ENCODE measurements around the gene GPC6. TPM values are rescaled to one million over a fixed set of nuclear protein-coding genes. Genes with fewer than 3 reads are reported as not detected.
"Not testable (repeated sequence)": the region's sequence is repeated elsewhere in the genome, so short reads cannot be mapped to it uniquely, and the experiment has no call there.

Gene GPC6
- total and polyA plus RNA-seq, 4 donors = 5.9 to 29.1 (median 18.2) TPM

DNA sequence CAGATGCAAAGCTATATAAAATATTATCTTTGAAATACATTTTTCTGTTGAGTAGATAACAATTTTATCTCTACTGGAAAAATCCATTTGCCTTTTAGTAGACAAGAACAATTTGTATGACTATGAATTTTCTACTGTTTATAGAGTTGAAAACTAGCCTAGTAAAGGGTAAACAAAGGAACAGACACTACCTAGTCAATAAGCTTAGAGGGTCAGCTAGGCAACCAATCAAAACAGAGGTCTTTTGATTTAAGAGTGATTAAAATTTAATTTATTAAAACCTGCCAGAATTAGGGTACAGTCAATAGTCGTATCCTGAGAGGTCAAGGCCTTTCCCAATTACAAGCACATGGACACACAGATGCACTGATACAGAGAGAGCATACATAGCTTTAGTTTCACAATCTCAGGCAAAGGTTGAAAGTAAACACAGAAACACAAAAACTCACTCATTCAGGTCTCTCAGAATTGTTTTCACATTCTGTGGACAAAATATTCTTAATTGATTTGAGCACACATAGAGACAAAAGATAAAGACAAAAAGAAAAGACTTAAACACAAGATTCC, 24.5 kb upstream of the GPC6 start (continued):
- TF ChIP-seq EGR1 (IDR thresholded peaks at IDR 0.05; ENCODE audit: low read depth in 2 of 2) (no peak), GABPA (IDR thresholded peaks at IDR 0.05 in 1 of 2, conservative IDR thresholded peaks at IDR 0.05 in 1 of 2) (no peak), FOXA1 (IDR thresholded peaks at IDR 0.05) (peak; percentile 66)

DNA sequence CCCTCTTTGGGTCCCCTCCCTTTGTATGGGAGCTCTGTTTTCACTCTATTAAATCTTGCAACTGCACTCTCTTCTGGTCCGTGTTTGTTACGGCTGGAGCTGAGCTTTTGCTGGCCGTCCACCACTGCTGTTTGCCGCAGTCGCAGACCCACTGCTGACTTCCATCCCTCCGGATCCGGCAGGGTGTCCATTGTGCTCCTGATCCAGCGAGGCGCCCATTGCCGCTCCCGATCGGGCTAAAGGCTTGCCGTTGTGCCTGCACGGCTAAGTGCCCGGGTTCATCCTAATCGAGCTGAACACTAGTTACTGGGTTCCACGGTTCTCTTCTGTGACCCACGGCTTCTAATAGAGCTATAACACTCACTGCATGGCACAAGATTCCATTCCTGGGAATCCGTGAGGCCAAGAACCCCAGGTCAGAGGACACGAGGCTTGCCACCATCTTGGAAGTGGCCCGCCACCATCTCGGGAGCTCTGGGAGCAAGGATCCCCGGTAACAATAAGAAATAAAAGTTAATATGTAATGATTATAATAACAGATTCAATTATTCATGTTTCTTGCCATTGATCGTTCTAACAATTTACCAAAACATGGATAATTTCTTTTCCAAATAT, 19.7 kb upstream of the GPC6 start:
- DNase-seq (ENCODE audit: low spot score); H3K27ac ChIP-seq (ENCODE audit: low read depth in 1 of 2, low read length in 2 of 2); H3K9ac ChIP-seq (ENCODE audit: low read depth in 1 of 2, low read length in 2 of 2); H3K4me1 ChIP-seq (ENCODE audit: control insufficient read depth in 4 of 4, insufficient read depth in 4 of 4, low read length in 3 of 4); H3K4me3 ChIP-seq (ENCODE audit: low read depth in 1 of 3, low read length in 3 of 3); H3K36me3 ChIP-seq (ENCODE audit: control insufficient read depth in 4 of 4, insufficient read depth in 3 of 4, low read depth in 1 of 4, low read length in 3 of 4); H3K9me3 ChIP-seq (ENCODE audit: control insufficient read depth in 4 of 4, low read length in 3 of 4); H3K27me3 ChIP-seq (ENCODE audit: control insufficient read depth in 4 of 4, insufficient read depth in 4 of 4, low read length in 3 of 4): not testable (repeated sequence)
- 90% methylated on average over 24 of the region's 24 CpGs for WGBS

DNA sequence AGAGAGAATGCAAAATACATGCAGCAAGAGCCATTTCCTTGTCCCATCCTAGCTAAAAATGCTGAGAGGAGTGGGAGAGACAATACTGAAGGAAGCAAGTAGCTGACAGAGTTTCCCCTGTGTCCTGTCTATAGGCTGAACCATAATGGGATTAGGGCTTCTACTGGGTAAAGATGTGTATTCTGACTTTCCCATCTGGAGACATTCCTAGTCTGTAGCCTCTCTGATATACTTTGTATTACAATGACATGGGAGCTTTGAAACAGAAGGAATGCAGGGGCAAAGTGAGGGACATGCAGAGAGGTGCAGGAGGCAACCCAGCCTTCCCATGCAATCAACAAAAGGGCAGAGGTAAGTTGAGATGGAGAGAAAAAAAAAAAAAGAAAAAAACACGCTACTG, 10.5 kb upstream of the GPC6 start:
- no peak for TF ChIP-seq NR2F2 (IDR thresholded peaks at IDR 0.05)
- no peak for TF ChIP-seq YY1 (IDR thresholded peaks at IDR 0.05)
- TF ChIP-seq HNF4G (IDR thresholded peaks at IDR 0.05) = no peak
- no peak for TF ChIP-seq SP1 (IDR thresholded peaks at IDR 0.05)
- TF ChIP-seq TAF1 (conservative IDR thresholded peaks at IDR 0.05) = no peak
- no peak for TF ChIP-seq EGR1 (IDR thresholded peaks at IDR 0.05; ENCODE audit: low read depth in 2 of 2)
- TF ChIP-seq RAD21 (IDR thresholded peaks at IDR 0.05) = no peak
- TF ChIP-seq RXRA (IDR thresholded peaks at IDR 0.05) = no peak
- TF ChIP-seq, protein P1, sequence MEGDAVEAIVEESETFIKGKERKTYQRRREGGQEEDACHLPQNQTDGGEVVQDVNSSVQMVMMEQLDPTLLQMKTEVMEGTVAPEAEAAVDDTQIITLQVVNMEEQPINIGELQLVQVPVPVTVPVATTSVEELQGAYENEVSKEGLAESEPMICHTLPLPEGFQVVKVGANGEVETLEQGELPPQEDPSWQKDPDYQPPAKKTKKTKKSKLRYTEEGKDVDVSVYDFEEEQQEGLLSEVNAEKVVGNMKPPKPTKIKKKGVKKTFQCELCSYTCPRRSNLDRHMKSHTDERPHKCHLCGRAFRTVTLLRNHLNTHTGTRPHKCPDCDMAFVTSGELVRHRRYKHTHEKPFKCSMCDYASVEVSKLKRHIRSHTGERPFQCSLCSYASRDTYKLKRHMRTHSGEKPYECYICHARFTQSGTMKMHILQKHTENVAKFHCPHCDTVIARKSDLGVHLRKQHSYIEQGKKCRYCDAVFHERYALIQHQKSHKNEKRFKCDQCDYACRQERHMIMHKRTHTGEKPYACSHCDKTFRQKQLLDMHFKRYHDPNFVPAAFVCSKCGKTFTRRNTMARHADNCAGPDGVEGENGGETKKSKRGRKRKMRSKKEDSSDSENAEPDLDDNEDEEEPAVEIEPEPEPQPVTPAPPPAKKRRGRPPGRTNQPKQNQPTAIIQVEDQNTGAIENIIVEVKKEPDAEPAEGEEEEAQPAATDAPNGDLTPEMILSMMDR (IDR thresholded peaks at IDR 0.05; ENCODE audit: low read depth, low read length, missing input control) = no peak
- TF ChIP-seq, protein P2, sequence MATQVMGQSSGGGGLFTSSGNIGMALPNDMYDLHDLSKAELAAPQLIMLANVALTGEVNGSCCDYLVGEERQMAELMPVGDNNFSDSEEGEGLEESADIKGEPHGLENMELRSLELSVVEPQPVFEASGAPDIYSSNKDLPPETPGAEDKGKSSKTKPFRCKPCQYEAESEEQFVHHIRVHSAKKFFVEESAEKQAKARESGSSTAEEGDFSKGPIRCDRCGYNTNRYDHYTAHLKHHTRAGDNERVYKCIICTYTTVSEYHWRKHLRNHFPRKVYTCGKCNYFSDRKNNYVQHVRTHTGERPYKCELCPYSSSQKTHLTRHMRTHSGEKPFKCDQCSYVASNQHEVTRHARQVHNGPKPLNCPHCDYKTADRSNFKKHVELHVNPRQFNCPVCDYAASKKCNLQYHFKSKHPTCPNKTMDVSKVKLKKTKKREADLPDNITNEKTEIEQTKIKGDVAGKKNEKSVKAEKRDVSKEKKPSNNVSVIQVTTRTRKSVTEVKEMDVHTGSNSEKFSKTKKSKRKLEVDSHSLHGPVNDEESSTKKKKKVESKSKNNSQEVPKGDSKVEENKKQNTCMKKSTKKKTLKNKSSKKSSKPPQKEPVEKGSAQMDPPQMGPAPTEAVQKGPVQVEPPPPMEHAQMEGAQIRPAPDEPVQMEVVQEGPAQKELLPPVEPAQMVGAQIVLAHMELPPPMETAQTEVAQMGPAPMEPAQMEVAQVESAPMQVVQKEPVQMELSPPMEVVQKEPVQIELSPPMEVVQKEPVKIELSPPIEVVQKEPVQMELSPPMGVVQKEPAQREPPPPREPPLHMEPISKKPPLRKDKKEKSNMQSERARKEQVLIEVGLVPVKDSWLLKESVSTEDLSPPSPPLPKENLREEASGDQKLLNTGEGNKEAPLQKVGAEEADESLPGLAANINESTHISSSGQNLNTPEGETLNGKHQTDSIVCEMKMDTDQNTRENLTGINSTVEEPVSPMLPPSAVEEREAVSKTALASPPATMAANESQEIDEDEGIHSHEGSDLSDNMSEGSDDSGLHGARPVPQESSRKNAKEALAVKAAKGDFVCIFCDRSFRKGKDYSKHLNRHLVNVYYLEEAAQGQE (IDR thresholded peaks at IDR 0.05) = no peak
- TF ChIP-seq, protein P3, sequence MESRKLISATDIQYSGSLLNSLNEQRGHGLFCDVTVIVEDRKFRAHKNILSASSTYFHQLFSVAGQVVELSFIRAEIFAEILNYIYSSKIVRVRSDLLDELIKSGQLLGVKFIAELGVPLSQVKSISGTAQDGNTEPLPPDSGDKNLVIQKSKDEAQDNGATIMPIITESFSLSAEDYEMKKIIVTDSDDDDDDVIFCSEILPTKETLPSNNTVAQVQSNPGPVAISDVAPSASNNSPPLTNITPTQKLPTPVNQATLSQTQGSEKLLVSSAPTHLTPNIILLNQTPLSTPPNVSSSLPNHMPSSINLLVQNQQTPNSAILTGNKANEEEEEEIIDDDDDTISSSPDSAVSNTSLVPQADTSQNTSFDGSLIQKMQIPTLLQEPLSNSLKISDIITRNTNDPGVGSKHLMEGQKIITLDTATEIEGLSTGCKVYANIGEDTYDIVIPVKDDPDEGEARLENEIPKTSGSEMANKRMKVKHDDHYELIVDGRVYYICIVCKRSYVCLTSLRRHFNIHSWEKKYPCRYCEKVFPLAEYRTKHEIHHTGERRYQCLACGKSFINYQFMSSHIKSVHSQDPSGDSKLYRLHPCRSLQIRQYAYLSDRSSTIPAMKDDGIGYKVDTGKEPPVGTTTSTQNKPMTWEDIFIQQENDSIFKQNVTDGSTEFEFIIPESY (IDR thresholded peaks at IDR 0.05) = no peak
- no peak for TF ChIP-seq GABPA (IDR thresholded peaks at IDR 0.05 in 1 of 2, conservative IDR thresholded peaks at IDR 0.05 in 1 of 2)
- TF ChIP-seq, protein P4, sequence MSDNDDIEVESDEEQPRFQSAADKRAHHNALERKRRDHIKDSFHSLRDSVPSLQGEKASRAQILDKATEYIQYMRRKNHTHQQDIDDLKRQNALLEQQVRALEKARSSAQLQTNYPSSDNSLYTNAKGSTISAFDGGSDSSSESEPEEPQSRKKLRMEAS (IDR thresholded peaks at IDR 0.05) = no peak
- Histone ChIP-seq H3K4me3 (ENCODE audit: low read depth in 1 of 3, low read length in 3 of 3) (no peak overlapping the region), H3K4me1 (ENCODE audit: control insufficient read depth in 4 of 4, insufficient read depth in 4 of 4, low read length in 3 of 4) (no peaks in the 10 kb centered on the region), H3K27me3 (ENCODE audit: control insufficient read depth in 4 of 4, insufficient read depth in 4 of 4, low read length in 3 of 4) (no peaks in the 10 kb centered on the region), H3K36me3 (ENCODE audit: control insufficient read depth in 4 of 4, insufficient read depth in 3 of 4, low read depth in 1 of 4, low read length in 3 of 4) (no peaks in the 10 kb centered on the region), H3K9me3 (ENCODE audit: control insufficient read depth in 4 of 4, low read length in 3 of 4) (no peaks in the 10 kb centered on the region), H3K9ac (ENCODE audit: low read depth in 1 of 2, low read length in 2 of 2) (no peak overlapping the region), H3K27ac (ENCODE audit: low read depth in 1 of 2, low read length in 2 of 2) (no peak overlapping the region)
- WGBS = 91% methylated on average over 1 of the region's 1 CpG
- no peak for DNase-seq (ENCODE audit: low spot score)

Measured in liver (tissue), 9 donors.